Amniotic stem cell (primary cell): Measurements from ENCODE around the gene ALPK1.
A peak's percentile ranks its signal among the peaks of the same experiment; 100 is the strongest.
"Not testable (repeated sequence)": the region's sequence is repeated elsewhere in the genome, so short reads cannot be mapped to it uniquely, and the experiment has no call there.

Experiments used
- DNase-seq: peaks from one replicate; lab custom pipeline; 2025; lab: John Stamatoyannopoulos, UW

The ALPK1 gene

GRCh38 chr4:112284662-112285411 lies 12.3 kb upstream of the ALPK1 start:
- DNase-seq, result no peak

GRCh38 chr4:112287258-112287989 lies 9.7 kb upstream of the ALPK1 start:
- no peak for DNase-seq

GRCh38 chr4:112288455-112288854 lies 8.7 kb upstream of the ALPK1 start:
- DNase-seq, result no peak

GRCh38 chr4:112289407-112290253 lies 7.5 kb upstream of the ALPK1 start:
- no peak for DNase-seq

- DNase-seq, result no peak
These were observed 6.8 kb upstream of the ALPK1 start for GRCh38 chr4:112290341-112290740.

GRCh38 chr4:112299721-112300120 lies 2.6 kb downstream of the ALPK1 start:
- no peak for DNase-seq

GRCh38 chr4:112302320-112303274 lies 5.4 kb downstream of the ALPK1 start:
- no peak for DNase-seq

GRCh38 chr4:112305477-112305876 lies 8.3 kb downstream of the ALPK1 start:
- DNase-seq, result not testable (repeated sequence)

GRCh38 chr4:112309263-112309791 lies 12.2 kb downstream of the ALPK1 start:
- not testable (repeated sequence) for DNase-seq

- no peak for DNase-seq
These were observed 14.3 kb downstream of the ALPK1 start for GRCh38 chr4:112311516-112311915.

GRCh38 chr4:112312610-112313239 lies 15.6 kb downstream of the ALPK1 start:
- no peak for DNase-seq

GRCh38 chr4:112315446-112315845 lies 18.3 kb downstream of the ALPK1 start:
- DNase-seq, result no peak

- no peak for DNase-seq
These were observed 19.2 kb downstream of the ALPK1 start for GRCh38 chr4:112316360-112316759.

GRCh38 chr4:112318239-112319142 lies 21.3 kb downstream of the ALPK1 start:
- DNase-seq, result no peak

- DNase-seq, result peak; percentile 1
These were observed 24.9 kb downstream of the ALPK1 start for GRCh38 chr4:112321776-112322684.

- no peak for DNase-seq
These were observed 25.7 kb downstream of the ALPK1 start for GRCh38 chr4:112322866-112323265.

- DNase-seq, result no peak
These were observed 28.4 kb downstream of the ALPK1 start for GRCh38 chr4:112325530-112325929.

- peak; percentile 23 for DNase-seq
These were observed 31.0 kb downstream of the ALPK1 start for GRCh38 chr4:112327965-112328733.
